ENCODE data around the gene GMFB.
A peak's percentile ranks its signal among the peaks of the same experiment; 100 is the strongest.

The GMFB gene

DNA sequence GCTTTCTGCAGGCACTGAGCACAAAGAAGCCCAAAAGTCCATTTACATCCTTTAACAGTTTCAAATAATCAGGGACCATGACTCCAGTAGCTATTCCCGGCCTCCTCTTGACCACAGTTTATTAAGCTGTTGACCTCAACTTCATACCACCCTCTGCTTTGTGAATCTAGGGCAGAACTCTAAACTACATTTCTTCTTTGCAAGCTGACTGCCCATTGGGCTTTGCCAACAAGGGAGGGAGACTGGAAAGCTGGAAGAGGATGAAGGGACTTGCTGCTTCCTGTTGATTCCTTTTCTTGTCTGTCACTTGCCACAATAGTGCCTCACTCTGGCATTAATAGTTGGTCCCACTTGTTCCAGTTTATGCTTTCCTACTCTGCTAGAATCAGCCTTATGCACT, 23.6 kb upstream of the GMFB start:
- H3K4me3 ChIP-seq (ENCODE audit: low read depth, low read length), result no peak overlapping the region
- peaks cover 4 to 7% of the 10 kb centered on the region in 2 experiments; a peak in 2 of 3 replicates for H3K36me3 ChIP-seq (ENCODE audit: control insufficient read depth in 2 of 2, insufficient read depth in 1 of 2, low read length in 2 of 2)
- CTCF ChIA-PET, result interaction anchor here (0.6 to 0.9 kb wide), 4 partner anchors 10 to 262 kb away, joined by 3 to 5 read pairs (median 4); no protein-coding TSS in a partner anchor
- no peak overlapping the region for H3K27ac ChIP-seq (ENCODE audit: extremely low read depth, low read depth, low read length)
- H3K9me3 ChIP-seq (ENCODE audit: control insufficient read depth, insufficient read depth, low read depth, low read length), result no peaks in the 10 kb centered on the region
- 0 out of 2 replicates have a peak, but pooled peaks cover 4% of the 10 kb centered on the region for H3K4me1 ChIP-seq (ENCODE audit: control insufficient read depth, insufficient read depth, low read length)
- TF ChIP-seq ZNF248 (tag by site-specific recombination; IDR thresholded peaks at IDR 0.05) (no peak), ZNF341 (tag by site-specific recombination; IDR thresholded peaks at IDR 0.05; ENCODE audit: low read depth) (peak; percentile 39; the same call in 1 of the 2 replicates)
- POLR2A ChIA-PET, result interaction anchor here (0.6 to 1.6 kb wide), 2 partner anchors 24 to 1816 kb away, joined by 3 to 4 read pairs; no protein-coding TSS in a partner anchor

DNA sequence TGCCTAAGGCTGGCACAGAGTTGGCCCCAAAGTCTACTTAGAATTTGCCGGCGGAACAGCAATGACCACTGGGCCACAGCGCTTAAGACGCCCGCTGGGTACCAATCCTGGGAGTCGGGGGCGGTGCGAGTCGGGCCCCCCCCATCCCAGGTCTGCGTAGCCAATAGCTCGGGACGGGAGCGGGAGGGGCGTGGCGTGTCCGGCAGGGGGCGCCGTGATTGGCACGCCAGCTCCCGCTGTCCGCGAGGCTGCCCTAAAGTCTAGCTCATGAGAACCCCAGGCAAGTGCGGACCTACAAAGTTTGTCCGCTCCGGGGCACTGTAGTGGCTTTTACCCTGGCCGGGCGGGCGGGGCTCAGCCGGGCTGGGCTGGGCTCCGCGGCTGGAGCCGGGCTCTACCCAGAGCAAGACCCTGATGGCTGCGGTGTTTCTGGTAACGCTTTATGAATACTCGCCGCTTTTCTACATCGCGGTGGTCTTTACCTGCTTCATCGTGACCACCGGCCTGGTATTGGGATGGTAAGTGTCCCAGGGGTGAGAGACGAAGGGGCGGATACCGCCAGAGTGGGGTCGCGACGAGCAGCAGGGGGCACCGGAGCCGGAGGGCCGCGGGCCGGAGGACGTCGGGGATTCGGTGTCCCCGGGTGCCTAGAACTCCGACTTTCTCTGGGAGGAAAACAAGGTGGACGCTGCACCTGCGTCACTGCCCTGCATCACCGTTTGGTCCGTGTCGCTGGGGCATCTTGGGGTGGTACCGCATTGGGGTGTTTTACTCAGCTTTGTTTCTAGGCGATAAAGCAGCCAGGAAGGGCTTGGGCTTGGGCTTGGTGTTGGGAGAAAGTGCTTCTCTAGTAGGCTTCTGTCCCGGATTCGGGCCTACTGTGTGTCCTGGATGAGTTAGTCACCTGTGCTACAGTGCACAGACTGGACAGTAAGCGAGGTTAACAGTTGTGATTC, 21.0 kb upstream of the GMFB start, which contains the start of gene CGRRF1:
CGRRF1 (plus strand) TSS at position 361 of the 956 bp plus-strand sequence; CDS start at position 415, 54 bp downstream.
- 0 out of 2 replicates have a peak, but pooled peaks cover 4% of the 10 kb centered on the region for H3K4me1 ChIP-seq (ENCODE audit: control insufficient read depth, insufficient read depth, low read length)
- ChIA-PET CTCF (interaction anchor here (0.5 to 1.4 kb wide), 8 partner anchors 10 to 160 kb away, joined by 3 to 6 read pairs (median 3); no protein-coding TSS in a partner anchor), POLR2A (interaction anchor here (0.6 to 1.2 kb wide), 10 partner anchors 16 to 517 kb away, joined by 3 to 8 read pairs (median 3); partner anchors contain the start of genes CDKN3, SAMD4A, SOCS4 and WDHD1)
- H3K36me3 ChIP-seq (ENCODE audit: control insufficient read depth in 2 of 2, insufficient read depth in 1 of 2, low read length in 2 of 2), result no peaks in the 10 kb centered on the region
- H3K4me3 ChIP-seq (ENCODE audit: low read depth, low read length), result peak within 1 kb of the TSS; percentile 99
- no peaks in the 10 kb centered on the region for H3K9me3 ChIP-seq (ENCODE audit: control insufficient read depth, insufficient read depth, low read depth, low read length)
- peak within 1 kb of the TSS; percentile 50; the same call in 1 of the 2 replicates for H3K27ac ChIP-seq (ENCODE audit: extremely low read depth, low read depth, low read length)
- TF ChIP-seq, protein P1, sequence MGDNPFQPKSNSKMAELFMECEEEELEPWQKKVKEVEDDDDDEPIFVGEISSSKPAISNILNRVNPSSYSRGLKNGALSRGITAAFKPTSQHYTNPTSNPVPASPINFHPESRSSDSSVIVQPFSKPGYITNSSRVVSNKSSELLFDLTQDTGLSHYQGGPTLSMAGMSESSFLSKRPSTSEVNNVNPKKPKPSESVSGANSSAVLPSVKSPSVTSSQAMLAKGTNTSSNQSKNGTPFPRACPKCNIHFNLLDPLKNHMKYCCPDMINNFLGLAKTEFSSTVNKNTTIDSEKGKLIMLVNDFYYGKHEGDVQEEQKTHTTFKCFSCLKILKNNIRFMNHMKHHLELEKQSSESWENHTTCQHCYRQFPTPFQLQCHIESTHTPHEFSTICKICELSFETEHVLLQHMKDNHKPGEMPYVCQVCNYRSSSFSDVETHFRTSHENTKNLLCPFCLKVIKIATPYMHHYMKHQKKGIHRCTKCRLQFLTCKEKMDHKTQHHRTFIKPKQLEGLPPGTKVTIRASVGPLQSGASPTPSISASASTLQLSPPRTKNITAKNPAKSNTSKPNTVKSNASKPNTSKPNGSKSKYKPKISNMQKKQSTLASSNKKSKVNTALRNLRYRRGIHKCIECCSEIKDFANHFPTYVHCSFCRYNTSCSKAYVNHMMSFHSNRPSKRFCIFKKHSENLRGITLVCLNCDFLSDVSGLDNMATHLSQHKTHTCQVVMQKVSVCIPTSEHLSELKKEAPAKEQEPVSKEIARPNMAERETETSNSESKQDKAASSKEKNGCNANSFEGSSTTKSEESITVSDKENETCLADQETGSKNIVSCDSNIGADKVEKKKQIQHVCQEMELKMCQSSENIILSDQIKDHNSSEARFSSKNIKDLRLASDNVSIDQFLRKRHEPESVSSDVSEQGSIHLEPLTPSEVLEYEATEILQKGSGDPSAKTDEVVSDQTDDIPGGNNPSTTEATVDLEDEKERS (tag by site-specific recombination; IDR thresholded peaks at IDR 0.05), result no peak
- no peak for TF ChIP-seq PRDM2 (tag by site-specific recombination; IDR thresholded peaks at IDR 0.05; ENCODE audit: borderline replicate concordance)
- peak; percentile 43; the same call in 1 of the 2 replicates for TF ChIP-seq ZBTB48 (tag by site-specific recombination; IDR thresholded peaks at IDR 0.05)
- TF ChIP-seq KLF10 (tag by site-specific recombination; IDR thresholded peaks at IDR 0.05), result peak; percentile 36; the same call in 1 of the 2 replicates
- TF ChIP-seq OVOL3 (tag by site-specific recombination; IDR thresholded peaks at IDR 0.05), result no peak
- TF ChIP-seq, protein P2, sequence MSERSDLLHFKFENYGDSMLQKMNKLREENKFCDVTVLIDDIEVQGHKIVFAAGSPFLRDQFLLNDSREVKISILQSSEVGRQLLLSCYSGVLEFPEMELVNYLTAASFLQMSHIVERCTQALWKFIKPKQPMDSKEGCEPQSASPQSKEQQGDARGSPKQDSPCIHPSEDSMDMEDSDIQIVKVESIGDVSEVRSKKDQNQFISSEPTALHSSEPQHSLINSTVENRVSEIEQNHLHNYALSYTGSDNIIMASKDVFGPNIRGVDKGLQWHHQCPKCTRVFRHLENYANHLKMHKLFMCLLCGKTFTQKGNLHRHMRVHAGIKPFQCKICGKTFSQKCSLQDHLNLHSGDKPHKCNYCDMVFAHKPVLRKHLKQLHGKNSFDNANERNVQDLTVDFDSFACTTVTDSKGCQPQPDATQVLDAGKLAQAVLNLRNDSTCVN (tag by site-specific recombination; optimal IDR thresholded peaks at IDR 0.05), result peak; percentile 38
- TF ChIP-seq ZNF302 (tag by site-specific recombination; IDR thresholded peaks at IDR 0.05; ENCODE audit: low read depth), result no peak
- TF ChIP-seq MEIS1 (CRISPR knock-in tag; IDR thresholded peaks at IDR 0.05; ENCODE audit: borderline replicate concordance), result no peak
- TF ChIP-seq GLI4 (tag by site-specific recombination; IDR thresholded peaks at IDR 0.05), result no peak
- TF ChIP-seq ZNF76 (tag by site-specific recombination; IDR thresholded peaks at IDR 0.05; ENCODE audit: borderline replicate concordance, low read depth), result no peak
- TF ChIP-seq, protein P3, sequence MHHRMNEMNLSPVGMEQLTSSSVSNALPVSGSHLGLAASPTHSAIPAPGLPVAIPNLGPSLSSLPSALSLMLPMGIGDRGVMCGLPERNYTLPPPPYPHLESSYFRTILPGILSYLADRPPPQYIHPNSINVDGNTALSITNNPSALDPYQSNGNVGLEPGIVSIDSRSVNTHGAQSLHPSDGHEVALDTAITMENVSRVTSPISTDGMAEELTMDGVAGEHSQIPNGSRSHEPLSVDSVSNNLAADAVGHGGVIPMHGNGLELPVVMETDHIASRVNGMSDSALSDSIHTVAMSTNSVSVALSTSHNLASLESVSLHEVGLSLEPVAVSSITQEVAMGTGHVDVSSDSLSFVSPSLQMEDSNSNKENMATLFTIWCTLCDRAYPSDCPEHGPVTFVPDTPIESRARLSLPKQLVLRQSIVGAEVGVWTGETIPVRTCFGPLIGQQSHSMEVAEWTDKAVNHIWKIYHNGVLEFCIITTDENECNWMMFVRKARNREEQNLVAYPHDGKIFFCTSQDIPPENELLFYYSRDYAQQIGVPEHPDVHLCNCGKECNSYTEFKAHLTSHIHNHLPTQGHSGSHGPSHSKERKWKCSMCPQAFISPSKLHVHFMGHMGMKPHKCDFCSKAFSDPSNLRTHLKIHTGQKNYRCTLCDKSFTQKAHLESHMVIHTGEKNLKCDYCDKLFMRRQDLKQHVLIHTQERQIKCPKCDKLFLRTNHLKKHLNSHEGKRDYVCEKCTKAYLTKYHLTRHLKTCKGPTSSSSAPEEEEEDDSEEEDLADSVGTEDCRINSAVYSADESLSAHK (tag by site-specific recombination; IDR thresholded peaks at IDR 0.05), result no peak
- TF ChIP-seq GLI2 (tag by site-specific recombination; IDR thresholded peaks at IDR 0.05; ENCODE audit: borderline replicate concordance, low read depth), result no peak
